SK-N-MC (cell line): ENCODE data around the gene ERC2.

ENCODE experiments used
- EZH2 ChIP-seq: fragments of 200-600 bp; sonication (generic); IDR thresholded peaks from one replicate; pipeline ENCODE4 v1.6.1; 2017; ENCODE audit warnings: antibody characterized with exemption
- POLR2AphosphoS5 ChIP-seq: IDR thresholded peaks from 2 replicates; pipeline ENCODE4 v1.6.1; 2012; ENCODE audit warnings: mild to moderate bottlenecking, low read depth, low read length, borderline replicate concordance

- no peak for TF ChIP-seq EZH2
- TF ChIP-seq POLR2AphosphoS5, result no peak
Measured at GRCh38 chr3:55797084-55797483, 671.2 kb downstream of the ERC2 start.
